ENCODE data around the gene ADH7. TPM values are rescaled to one million over a fixed set of nuclear protein-coding genes. Genes with fewer than 3 reads are reported as not detected.

Gene ADH7
- total and polyA plus RNA-seq, 9 of the 15 experiments (the other 6 are each of a cell fraction or from before 2014, with no cell fraction given) = not detected

DNA sequence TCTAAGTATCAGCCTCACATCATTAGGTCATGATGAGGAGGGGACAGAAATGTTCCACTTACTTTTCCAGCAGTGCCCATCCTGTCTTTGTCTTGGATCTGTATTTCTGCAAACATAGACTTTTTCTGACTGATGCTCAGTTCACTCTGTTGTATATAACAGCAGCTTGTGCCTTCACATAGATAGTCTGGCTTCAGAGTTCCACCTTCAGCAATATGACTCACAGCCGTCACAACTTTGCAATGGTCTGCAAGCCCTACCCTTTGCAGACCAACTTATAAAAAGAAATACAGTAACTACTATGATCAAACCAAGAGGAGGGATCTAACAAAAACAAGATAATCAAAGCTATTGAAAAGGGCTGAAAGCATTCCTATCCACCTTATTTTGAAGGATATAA lies at the start of gene ADH7 (continued):
- TF ChIP-seq, protein P1, sequence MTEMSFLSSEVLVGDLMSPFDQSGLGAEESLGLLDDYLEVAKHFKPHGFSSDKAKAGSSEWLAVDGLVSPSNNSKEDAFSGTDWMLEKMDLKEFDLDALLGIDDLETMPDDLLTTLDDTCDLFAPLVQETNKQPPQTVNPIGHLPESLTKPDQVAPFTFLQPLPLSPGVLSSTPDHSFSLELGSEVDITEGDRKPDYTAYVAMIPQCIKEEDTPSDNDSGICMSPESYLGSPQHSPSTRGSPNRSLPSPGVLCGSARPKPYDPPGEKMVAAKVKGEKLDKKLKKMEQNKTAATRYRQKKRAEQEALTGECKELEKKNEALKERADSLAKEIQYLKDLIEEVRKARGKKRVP (CRISPR knock-in tag; IDR thresholded peaks at IDR 0.05) = no peak
- TF ChIP-seq, protein P2, sequence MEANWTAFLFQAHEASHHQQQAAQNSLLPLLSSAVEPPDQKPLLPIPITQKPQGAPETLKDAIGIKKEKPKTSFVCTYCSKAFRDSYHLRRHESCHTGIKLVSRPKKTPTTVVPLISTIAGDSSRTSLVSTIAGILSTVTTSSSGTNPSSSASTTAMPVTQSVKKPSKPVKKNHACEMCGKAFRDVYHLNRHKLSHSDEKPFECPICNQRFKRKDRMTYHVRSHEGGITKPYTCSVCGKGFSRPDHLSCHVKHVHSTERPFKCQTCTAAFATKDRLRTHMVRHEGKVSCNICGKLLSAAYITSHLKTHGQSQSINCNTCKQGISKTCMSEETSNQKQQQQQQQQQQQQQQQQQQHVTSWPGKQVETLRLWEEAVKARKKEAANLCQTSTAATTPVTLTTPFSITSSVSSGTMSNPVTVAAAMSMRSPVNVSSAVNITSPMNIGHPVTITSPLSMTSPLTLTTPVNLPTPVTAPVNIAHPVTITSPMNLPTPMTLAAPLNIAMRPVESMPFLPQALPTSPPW (CRISPR knock-in tag; IDR thresholded peaks at IDR 0.05) = no peak
- TF ChIP-seq ETV1 (tag; conservative IDR thresholded peaks at IDR 0.05; ENCODE audit: low read depth) = no peak
- TF ChIP-seq, protein P3, sequence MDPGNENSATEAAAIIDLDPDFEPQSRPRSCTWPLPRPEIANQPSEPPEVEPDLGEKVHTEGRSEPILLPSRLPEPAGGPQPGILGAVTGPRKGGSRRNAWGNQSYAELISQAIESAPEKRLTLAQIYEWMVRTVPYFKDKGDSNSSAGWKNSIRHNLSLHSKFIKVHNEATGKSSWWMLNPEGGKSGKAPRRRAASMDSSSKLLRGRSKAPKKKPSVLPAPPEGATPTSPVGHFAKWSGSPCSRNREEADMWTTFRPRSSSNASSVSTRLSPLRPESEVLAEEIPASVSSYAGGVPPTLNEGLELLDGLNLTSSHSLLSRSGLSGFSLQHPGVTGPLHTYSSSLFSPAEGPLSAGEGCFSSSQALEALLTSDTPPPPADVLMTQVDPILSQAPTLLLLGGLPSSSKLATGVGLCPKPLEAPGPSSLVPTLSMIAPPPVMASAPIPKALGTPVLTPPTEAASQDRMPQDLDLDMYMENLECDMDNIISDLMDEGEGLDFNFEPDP (CRISPR knock-in tag; IDR thresholded peaks at IDR 0.05) = no peak
- TF ChIP-seq MECOM (CRISPR knock-in tag; IDR thresholded peaks at IDR 0.05) = no peak
- no peak for TF ChIP-seq BRD4 (IDR thresholded peaks at IDR 0.05)
- no peak for TF ChIP-seq KDM2B (CRISPR knock-in tag; IDR thresholded peaks at IDR 0.05)
- TF ChIP-seq ZNF699 (CRISPR knock-in tag; IDR thresholded peaks at IDR 0.05; ENCODE audit: insufficient replicate concordance) = no peak
- no peak for TF ChIP-seq ZFX (CRISPR knock-in tag; IDR thresholded peaks at IDR 0.05)
- TF ChIP-seq, protein P4, sequence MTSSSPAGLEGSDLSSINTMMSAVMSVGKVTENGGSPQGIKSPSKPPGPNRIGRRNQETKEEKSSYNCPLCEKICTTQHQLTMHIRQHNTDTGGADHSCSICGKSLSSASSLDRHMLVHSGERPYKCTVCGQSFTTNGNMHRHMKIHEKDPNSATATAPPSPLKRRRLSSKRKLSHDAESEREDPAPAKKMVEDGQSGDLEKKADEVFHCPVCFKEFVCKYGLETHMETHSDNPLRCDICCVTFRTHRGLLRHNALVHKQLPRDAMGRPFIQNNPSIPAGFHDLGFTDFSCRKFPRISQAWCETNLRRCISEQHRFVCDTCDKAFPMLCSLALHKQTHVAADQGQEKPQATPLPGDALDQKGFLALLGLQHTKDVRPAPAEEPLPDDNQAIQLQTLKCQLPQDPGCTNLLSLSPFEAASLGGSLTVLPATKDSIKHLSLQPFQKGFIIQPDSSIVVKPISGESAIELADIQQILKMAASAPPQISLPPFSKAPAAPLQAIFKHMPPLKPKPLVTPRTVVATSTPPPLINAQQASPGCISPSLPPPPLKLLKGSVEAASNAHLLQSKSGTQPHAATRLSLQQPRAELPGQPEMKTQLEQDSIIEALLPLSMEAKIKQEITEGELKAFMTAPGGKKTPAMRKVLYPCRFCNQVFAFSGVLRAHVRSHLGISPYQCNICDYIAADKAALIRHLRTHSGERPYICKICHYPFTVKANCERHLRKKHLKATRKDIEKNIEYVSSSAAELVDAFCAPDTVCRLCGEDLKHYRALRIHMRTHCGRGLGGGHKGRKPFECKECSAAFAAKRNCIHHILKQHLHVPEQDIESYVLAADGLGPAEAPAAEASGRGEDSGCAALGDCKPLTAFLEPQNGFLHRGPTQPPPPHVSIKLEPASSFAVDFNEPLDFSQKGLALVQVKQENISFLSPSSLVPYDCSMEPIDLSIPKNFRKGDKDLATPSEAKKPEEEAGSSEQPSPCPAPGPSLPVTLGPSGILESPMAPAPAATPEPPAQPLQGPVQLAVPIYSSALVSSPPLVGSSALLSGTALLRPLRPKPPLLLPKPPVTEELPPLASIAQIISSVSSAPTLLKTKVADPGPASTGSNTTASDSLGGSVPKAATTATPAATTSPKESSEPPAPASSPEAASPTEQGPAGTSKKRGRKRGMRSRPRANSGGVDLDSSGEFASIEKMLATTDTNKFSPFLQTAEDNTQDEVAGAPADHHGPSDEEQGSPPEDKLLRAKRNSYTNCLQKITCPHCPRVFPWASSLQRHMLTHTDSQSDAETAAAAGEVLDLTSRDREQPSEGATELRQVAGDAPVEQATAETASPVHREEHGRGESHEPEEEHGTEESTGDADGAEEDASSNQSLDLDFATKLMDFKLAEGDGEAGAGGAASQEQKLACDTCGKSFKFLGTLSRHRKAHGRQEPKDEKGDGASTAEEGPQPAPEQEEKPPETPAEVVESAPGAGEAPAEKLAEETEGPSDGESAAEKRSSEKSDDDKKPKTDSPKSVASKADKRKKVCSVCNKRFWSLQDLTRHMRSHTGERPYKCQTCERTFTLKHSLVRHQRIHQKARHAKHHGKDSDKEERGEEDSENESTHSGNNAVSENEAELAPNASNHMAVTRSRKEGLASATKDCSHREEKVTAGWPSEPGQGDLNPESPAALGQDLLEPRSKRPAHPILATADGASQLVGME (CRISPR knock-in tag; IDR thresholded peaks at IDR 0.05) = no peak
- no peak for TF ChIP-seq HCFC1 (IDR thresholded peaks at IDR 0.05; ENCODE audit: low read depth, low read length)
